Endodermal cell (in vitro differentiated cells): ENCODE data around the gene PLCB3. TPM values are rescaled to one million over a fixed set of nuclear protein-coding genes. Genes with fewer than 3 reads are reported as not detected.

Source experiments
- DNase-seq: peaks from one replicate; pipeline ENCODE4 v3.0.0-alpha.2; 2017
- H3K27ac ChIP-seq: 2 replicates; pipeline ENCODE4 v1.5.1; 2013; ENCODE audit warnings: mild to moderate bottlenecking, low read depth, low read length, moderate library complexity
- H3K27me3 ChIP-seq: 2 replicates; pipeline ENCODE4 v1.6.1; 2013; ENCODE audit warnings: mild to moderate bottlenecking, low read length, moderate library complexity; ENCODE audit not compliant: insufficient read depth, control insufficient read depth, poor library complexity, severe bottlenecking
- H3K36me3 ChIP-seq: 2 replicates; pipeline ENCODE4 v1.7.0; 2013; ENCODE audit warnings: mild to moderate bottlenecking, low read length, moderate library complexity; ENCODE audit not compliant: control insufficient read depth, insufficient read depth
- H3K4me1 ChIP-seq: one replicate; pipeline ENCODE4 v1.7.0; 2013; ENCODE audit warnings: low read length; ENCODE audit not compliant: control insufficient read depth, insufficient read depth
- H3K4me3 ChIP-seq: 2 replicates; pipeline ENCODE4 v1.5.1; 2013; ENCODE audit warnings: mild to moderate bottlenecking, low read length, moderate library complexity
- H3K9ac ChIP-seq: 2 replicates; pipeline ENCODE4 v1.6.1; 2013; ENCODE audit warnings: mild to moderate bottlenecking, low read length, moderate library complexity; ENCODE audit not compliant: poor library complexity, severe bottlenecking; ENCODE audit errors: extremely low read depth
- H3K9me3 ChIP-seq: 2 replicates; pipeline ENCODE4 v1.6.1; 2013; ENCODE audit warnings: mild to moderate bottlenecking, low read length, moderate library complexity; ENCODE audit not compliant: control insufficient read depth
- H3K27ac Mint-ChIP-seq: 2 replicates; pipeline ENCODE4 v1.8.0; 2020; ENCODE audit warnings: mixed read lengths
- H3K27me3 Mint-ChIP-seq: 2 replicates; pipeline ENCODE4 v1.8.0; 2021; ENCODE audit warnings: mild to moderate bottlenecking, mixed read lengths; ENCODE audit not compliant: insufficient read depth
- H3K36me3 Mint-ChIP-seq: 2 replicates; pipeline ENCODE4 v1.8.0; 2020; ENCODE audit warnings: low read depth, mixed read lengths
- H3K4me1 Mint-ChIP-seq: 2 replicates; pipeline ENCODE4 v1.8.0; 2020; ENCODE audit warnings: mixed read lengths
- H3K4me3 Mint-ChIP-seq: 2 replicates; pipeline ENCODE4 v1.8.0; 2020; ENCODE audit warnings: mild to moderate bottlenecking, moderate library complexity, mixed read lengths
- H3K9me3 Mint-ChIP-seq: 2 replicates; pipeline ENCODE4 v1.8.0; 2020; ENCODE audit warnings: mild to moderate bottlenecking, mixed read lengths
- WGBS, 2 experiments: methylation state at CpG; one replicate each; pipeline versions ENCODE4 v1.1.5 to v1.1.7; 2013; ENCODE audit warnings: missing lambda C conversion rate in 2 of 2, mixed read lengths in 1 of 2; ENCODE audit not compliant: insufficient coverage in 1 of 2, insufficient read length in 1 of 2; 5-methylcytosine and 5-hydroxymethylcytosine counted together
- long read RNA-seq, 4 experiments: library from polyadenylated mRNA in 2 of 4; library from RNA in 1 of 4; library from capped mRNA in 1 of 4; stranded (forward) in 3 of 4; unstranded in 1 of 4; transcript quantifications; one replicate each; pipeline ENCODE4 v2.0.0, GENCODE V29; 2020 to 2021; ENCODE audit warnings: inconsistent platforms in 1 of 4
- polyA plus RNA-seq, 2 experiments: library from polyadenylated mRNA; stranded (reverse); fragments of 50-300 nt; gene quantifications; one replicate each; pipeline ENCODE4 v1.2.3, GENCODE V29; 2013
- total RNA-seq, 2 donors: library from RNA; stranded (reverse); fragmentation: NEBNext Ultra II Directional in 1 of 2; extraction: Animal tissue kit (Norgen Biotek cat#: 25700) in 1 of 2; gene quantifications; 2 replicates in 1 of 2; 3 replicates in 1 of 2; pipeline ENCODE4 v1.2.1, GENCODE V29; 2021
- TF ChIP-seq, protein P1 (sequence below): fragments of 200-600 bp; sonication (generic); conservative IDR thresholded peaks from 2 replicates; pipeline ENCODE4 v1.5.0; 2021; ENCODE audit warnings: antibody characterized with exemption, mild to moderate bottlenecking

Gene PLCB3
- total RNA-seq: 10 to 100 TPM; 75.0 to 83.2 TPM
- polyA plus RNA-seq (2013, experiment 1 of 2): 31.0 TPM
- polyA plus RNA-seq (2013, experiment 2 of 2): 28.3 TPM
- long read RNA-seq, experiment 1, partial matches to known transcripts: 5 of 7 reads
- long read RNA-seq, experiment 1, other reads (novel, unspliced or antisense): 2 of 7 reads
- long read RNA-seq, experiment 2, full-length matches to known transcripts: 91 of 139 reads
- long read RNA-seq, experiment 2, partial matches to known transcripts: 25 of 139 reads
- long read RNA-seq, experiment 2, other reads (novel, unspliced or antisense): 23 of 139 reads
- long read RNA-seq, experiment 3, partial matches to known transcripts: 13 of 13 reads
- long read RNA-seq, experiment 3, other reads (novel, unspliced or antisense): 0 of 13 reads
- long read RNA-seq, experiment 4: 0 reads

DNA sequence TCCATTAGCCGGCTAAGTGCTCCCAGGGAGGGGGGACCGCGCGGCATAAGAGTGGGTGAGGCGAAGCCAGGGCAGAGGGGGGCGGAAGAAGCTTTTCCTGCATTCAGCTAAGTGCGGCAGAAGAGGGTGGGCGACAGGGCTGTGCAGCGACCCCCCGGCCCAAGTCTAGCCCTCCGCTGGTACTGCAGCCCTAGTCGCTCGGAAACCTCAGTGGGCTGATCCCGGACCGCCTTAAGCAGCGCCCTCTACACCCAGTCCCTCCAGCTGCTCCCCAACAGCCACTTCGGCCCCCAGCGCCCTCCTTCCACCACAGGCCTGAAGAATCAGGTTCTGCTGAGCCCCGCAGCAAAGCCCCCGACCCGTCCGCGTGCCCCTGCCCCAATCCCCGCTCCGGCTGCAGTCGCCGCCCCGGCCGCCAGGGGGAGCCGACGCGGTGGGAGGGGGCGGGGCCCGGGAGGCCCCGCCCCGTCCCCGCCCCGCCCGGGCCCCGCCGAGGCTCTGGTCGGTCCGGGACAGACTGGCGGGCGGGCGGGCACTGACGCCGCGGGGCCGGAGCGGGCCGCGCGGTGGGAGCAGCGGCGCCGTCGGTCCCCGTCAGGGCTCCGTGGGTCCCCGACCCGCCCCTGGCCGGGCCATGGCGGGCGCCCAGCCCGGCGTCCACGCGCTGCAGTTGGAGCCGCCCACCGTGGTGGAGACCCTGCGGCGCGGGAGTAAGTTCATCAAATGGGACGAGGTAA, at the start of gene PLCB3:
TSS of gene PLCB3 (plus strand) at position 515 of the 737 bp plus-strand sequence. CDS start at position 635, 120 bp downstream.
- H3K9me3 Mint-ChIP-seq: no peaks in the 10 kb centered on the region
- Histone ChIP-seq H3K36me3 (peaks cover 27% of the 10 kb centered on the region), H3K9me3 (no peaks in the 10 kb centered on the region), H3K27me3 (no peaks in the 10 kb centered on the region), H3K9ac (peak within 1 kb of the TSS; percentile 69), H3K4me3 (peak within 1 kb of the TSS; percentile 94), H3K27ac (no peak within 1 kb of the TSS), H3K4me1 (peaks cover 11% of the 10 kb centered on the region)
- H3K4me1 Mint-ChIP-seq: peaks cover 29% of the 10 kb centered on the region
- H3K36me3 Mint-ChIP-seq: peaks cover 9% of the 10 kb centered on the region
- H3K4me3 Mint-ChIP-seq: peak within 1 kb of the TSS; percentile 86
- DNase-seq: peak; percentile 91
- H3K27me3 Mint-ChIP-seq: no peaks in the 10 kb centered on the region
- 1% methylated on average over 40 to 75 of the region's 75 CpGs for WGBS, 2 experiments
- H3K27ac Mint-ChIP-seq: peak within 1 kb of the TSS; percentile 85
- TF ChIP-seq, protein P1, sequence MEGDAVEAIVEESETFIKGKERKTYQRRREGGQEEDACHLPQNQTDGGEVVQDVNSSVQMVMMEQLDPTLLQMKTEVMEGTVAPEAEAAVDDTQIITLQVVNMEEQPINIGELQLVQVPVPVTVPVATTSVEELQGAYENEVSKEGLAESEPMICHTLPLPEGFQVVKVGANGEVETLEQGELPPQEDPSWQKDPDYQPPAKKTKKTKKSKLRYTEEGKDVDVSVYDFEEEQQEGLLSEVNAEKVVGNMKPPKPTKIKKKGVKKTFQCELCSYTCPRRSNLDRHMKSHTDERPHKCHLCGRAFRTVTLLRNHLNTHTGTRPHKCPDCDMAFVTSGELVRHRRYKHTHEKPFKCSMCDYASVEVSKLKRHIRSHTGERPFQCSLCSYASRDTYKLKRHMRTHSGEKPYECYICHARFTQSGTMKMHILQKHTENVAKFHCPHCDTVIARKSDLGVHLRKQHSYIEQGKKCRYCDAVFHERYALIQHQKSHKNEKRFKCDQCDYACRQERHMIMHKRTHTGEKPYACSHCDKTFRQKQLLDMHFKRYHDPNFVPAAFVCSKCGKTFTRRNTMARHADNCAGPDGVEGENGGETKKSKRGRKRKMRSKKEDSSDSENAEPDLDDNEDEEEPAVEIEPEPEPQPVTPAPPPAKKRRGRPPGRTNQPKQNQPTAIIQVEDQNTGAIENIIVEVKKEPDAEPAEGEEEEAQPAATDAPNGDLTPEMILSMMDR: peak; percentile 87

DNA sequence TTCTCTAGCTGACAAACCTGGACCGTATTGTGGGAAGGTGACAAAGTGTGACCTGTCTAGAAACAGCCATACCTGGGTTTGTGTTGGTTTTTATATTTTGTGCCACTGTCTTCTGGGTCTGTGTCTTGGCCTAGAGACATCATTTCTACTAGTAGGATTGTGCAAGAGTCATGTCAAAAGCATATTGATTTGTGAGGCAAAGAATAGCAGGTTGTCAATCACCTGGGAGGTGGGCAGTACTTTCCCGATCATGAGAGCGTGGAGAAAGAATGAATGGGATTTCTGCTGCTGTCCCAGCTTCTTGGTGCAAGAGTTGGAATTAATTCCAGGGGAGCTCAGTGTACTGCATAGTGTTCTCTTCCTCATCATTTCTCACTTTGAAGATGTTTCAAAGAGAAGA, 49.8 kb upstream of the PLCB3 start:
- 94 to 100% methylated on average over 3 of the region's 3 CpGs for WGBS, 2 experiments
- Histone ChIP-seq H3K4me1 (peaks cover 3% of the 10 kb centered on the region), H3K4me3 (no peak overlapping the region), H3K9me3 (no peaks in the 10 kb centered on the region), H3K9ac (no peak overlapping the region), H3K36me3 (peaks cover 93% of the 10 kb centered on the region), H3K27me3 (no peaks in the 10 kb centered on the region), H3K27ac (no peak overlapping the region)
- Mint-ChIP-seq H3K27ac (no peak overlapping the region), H3K9me3 (no peaks in the 10 kb centered on the region), H3K4me3 (no peak overlapping the region), H3K4me1 (no peaks in the 10 kb centered on the region), H3K27me3 (no peaks in the 10 kb centered on the region), H3K36me3 (peaks cover 75% of the 10 kb centered on the region)
- DNase-seq: no peak
- TF ChIP-seq, protein P1: no peak

DNA sequence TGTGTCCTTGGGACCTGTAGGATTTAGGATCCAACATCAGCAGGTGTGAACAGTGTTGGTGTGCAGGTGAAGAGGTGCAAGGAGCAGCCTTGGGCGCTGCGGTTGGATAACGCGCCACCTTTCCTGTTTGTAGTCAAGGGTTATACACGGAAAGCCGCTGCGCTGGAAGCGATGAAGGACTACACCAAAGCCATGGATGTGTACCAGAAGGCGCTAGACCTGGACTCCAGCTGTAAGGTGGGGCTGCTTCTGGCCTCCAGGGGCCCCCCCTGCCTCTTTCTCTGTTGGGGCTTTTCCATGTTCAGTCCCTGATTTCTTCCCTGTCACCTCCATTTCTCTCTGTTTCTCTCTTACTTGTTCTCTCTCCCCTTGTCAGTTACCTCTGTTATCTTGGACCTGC, 48.3 kb upstream of the PLCB3 start:
- TF ChIP-seq, protein P1: no peak
- Mint-ChIP-seq H3K4me3 (no peak overlapping the region), H3K4me1 (no peaks in the 10 kb centered on the region), H3K27ac (no peak overlapping the region), H3K36me3 (peaks cover 60% of the 10 kb centered on the region), H3K9me3 (no peaks in the 10 kb centered on the region), H3K27me3 (no peaks in the 10 kb centered on the region)
- Histone ChIP-seq H3K9me3 (no peaks in the 10 kb centered on the region), H3K9ac (no peak overlapping the region), H3K27ac (no peak overlapping the region), H3K36me3 (peaks cover 84% of the 10 kb centered on the region), H3K4me1 (peaks cover 3% of the 10 kb centered on the region), H3K27me3 (no peaks in the 10 kb centered on the region), H3K4me3 (no peak overlapping the region)
- DNase-seq: no peak
- WGBS, 2 experiments: 93 to 96% methylated on average over 9 of the region's 9 CpGs
